Measurements from ENCODE around the gene HOXD11. TPM values are rescaled to one million over a fixed set of nuclear protein-coding genes. Genes with fewer than 3 reads are reported as not detected.

The HOXD11 gene
- total and polyA plus RNA-seq, 11 donors = not detected

GRCh38 chr2:176083796-176084261, 23.3 kb upstream of the HOXD11 start, which contains the start of gene EVX2:
TSS of gene EVX2 (minus strand) at chr2:176083962. CDS start at chr2:176083776, 186 bp downstream.
- Histone ChIP-seq H3K9me3 (peaks cover 0 to 8% (median 0%) of the 10 kb centered on the region in 12 donors), H3K36me3 (no peaks in the 10 kb centered on the region), H3K27ac (peak within 1 kb of the TSS in 1 of 12 donors; percentile 84), H3K4me1 (peaks cover 0 to 64% (median 25%) of the 10 kb centered on the region in 12 donors), H3K27me3 (peaks cover 91 to 99% (median 97%) of the 10 kb centered on the region in 9 donors), H3K4me3 (no peak within 1 kb of the TSS)
- DNase-seq (no peak), ATAC-seq (no peak)
- 9 to 12% (median 10%) methylated on average over 27 of the region's 27 CpGs for WGBS, 4 donors
- intact Hi-C loops (cut with DNase I) = loop anchor here in 3 of 10 donors (5.0 to 10.0 kb wide), 3 partner anchors 82 to 669 kb away; partner anchors contain the start of gene LNPK (in 1 of the 3)
- TF ChIP-seq, protein P1, sequence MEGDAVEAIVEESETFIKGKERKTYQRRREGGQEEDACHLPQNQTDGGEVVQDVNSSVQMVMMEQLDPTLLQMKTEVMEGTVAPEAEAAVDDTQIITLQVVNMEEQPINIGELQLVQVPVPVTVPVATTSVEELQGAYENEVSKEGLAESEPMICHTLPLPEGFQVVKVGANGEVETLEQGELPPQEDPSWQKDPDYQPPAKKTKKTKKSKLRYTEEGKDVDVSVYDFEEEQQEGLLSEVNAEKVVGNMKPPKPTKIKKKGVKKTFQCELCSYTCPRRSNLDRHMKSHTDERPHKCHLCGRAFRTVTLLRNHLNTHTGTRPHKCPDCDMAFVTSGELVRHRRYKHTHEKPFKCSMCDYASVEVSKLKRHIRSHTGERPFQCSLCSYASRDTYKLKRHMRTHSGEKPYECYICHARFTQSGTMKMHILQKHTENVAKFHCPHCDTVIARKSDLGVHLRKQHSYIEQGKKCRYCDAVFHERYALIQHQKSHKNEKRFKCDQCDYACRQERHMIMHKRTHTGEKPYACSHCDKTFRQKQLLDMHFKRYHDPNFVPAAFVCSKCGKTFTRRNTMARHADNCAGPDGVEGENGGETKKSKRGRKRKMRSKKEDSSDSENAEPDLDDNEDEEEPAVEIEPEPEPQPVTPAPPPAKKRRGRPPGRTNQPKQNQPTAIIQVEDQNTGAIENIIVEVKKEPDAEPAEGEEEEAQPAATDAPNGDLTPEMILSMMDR (IDR thresholded peaks at IDR 0.05) = no peak
- no peak for TF ChIP-seq POLR2A (IDR thresholded peaks at IDR 0.05)

DNA sequence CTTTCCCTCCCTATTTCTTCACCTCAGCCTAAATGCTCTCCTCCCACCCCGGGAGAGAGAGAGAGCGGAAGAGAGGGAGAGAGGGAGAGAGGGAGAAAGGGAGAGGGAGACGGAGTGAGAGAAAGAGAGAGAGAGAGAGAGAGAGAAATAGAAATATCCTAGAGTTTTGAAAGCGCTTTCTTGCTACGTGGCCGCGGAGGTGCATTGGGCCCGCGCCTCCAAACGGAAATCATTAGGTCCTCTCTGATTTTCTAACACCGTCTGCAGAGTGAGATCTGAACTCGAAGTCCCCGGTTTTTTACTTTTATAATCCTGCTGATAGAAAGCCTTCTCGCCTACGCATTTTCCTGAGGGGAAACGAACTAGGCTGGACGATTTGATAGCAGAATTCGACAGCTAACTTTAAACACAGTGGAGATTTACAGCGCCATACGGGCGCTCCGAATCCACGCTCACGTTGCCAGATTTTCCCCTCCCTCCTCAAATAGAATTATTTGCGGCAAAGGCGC, 22.4 kb upstream of the HOXD11 start:
- intact Hi-C loops (cut with DNase I) = loop anchor here in 9 of 10 donors (5.0 to 10.0 kb wide), 6 partner anchors 82 to 717 kb away; partner anchors contain the start of gene LNPK (in 1 of the 9)
- TF ChIP-seq, protein P1 (IDR thresholded peaks at IDR 0.05) = no peak
- TF ChIP-seq POLR2A (IDR thresholded peaks at IDR 0.05) = no peak
- DNase-seq (no peak), ATAC-seq (no peak)
- Histone ChIP-seq H3K27ac (peak overlapping the region in 1 of 12 donors; percentile 84), H3K9me3 (peaks cover 0 to 8% (median 0%) of the 10 kb centered on the region in 12 donors), H3K36me3 (no peaks in the 10 kb centered on the region), H3K27me3 (peaks cover 91 to 99% (median 97%) of the 10 kb centered on the region in 9 donors), H3K4me1 (peaks cover 0 to 57% (median 19%) of the 10 kb centered on the region in 12 donors), H3K4me3 (no peak overlapping the region)
- WGBS, 4 donors = 3 to 6% (median 5%) methylated on average over 26 of the region's 26 CpGs

DNA sequence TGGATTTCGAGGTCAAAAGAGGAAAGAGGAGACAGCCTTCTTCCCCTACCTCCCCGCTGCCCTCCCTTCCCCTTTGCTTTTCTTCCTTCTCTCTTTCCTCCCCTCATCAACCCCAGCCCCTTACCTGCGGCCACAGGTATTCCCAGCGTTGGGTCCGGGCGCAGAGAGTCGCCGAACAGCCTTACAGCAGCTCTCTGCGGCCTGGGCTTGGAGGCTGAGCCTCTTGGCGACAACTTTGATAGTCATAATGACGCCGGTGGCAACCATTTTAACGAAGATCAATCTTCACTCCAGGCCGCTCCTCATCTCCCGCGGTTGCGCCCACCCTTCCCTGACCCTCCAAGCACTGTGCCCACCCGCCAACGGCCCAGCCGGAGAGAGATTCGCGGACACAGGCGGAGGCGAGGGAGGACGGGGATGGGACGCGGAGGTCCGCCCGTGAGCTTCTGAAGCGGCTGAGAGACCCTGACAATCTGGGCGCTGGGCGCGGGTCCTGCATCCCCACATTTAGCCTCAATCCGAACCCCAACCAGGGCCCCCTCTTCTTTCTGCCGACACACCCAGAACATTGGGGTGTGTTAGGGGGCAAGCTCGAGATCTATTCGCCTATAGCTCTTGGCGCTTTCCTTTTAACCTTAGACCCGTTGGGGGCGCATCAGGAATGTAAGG, 21.8 kb upstream of the HOXD11 start:
- DNase-seq = no peak
- TF ChIP-seq, protein P1 (IDR thresholded peaks at IDR 0.05) = no peak
- TF ChIP-seq POLR2A (IDR thresholded peaks at IDR 0.05) = no peak
- H3K4me3 ChIP-seq = no peak overlapping the region
- peak overlapping the region in 1 of 12 donors; percentile 84 for H3K27ac ChIP-seq
- H3K4me1 ChIP-seq = peaks cover 0 to 51% (median 17%) of the 10 kb centered on the region in 12 donors
- no peak for ATAC-seq
- no peaks in the 10 kb centered on the region for H3K36me3 ChIP-seq
- intact Hi-C loops (cut with DNase I) = loop anchor here in 8 of 10 donors (5.0 to 10.0 kb wide), 5 partner anchors 398 to 718 kb away; no protein-coding TSS in a partner anchor
- peaks cover 0 to 8% (median 0%) of the 10 kb centered on the region in 12 donors for H3K9me3 ChIP-seq
- WGBS, 4 donors = 4 to 6% (median 5%) methylated on average over 40 of the region's 40 CpGs
- H3K27me3 ChIP-seq = peaks cover 92 to 100% (median 99%) of the 10 kb centered on the region in 9 donors

All from heart left ventricle (tissue), 16 donors.